NB4 (cell line): ENCODE data around the gene FTO.

Experiments used
- MYC ChIP-seq: IDR thresholded peaks from 2 replicates; pipeline ENCODE4 v1.6.1; 2011; ENCODE audit warnings: low read depth, low read length
- POLR2A ChIP-seq: IDR thresholded peaks from 2 replicates; pipeline ENCODE4 v1.6.1; 2011; ENCODE audit warnings: mild to moderate bottlenecking; ENCODE audit not compliant: insufficient read length; ENCODE audit errors: extremely low read depth
- TF ChIP-seq, protein P1 (sequence below): IDR thresholded peaks from one replicate; pipeline ENCODE4 v1.5.1; 2012; ENCODE audit warnings: low read depth, low read length

DNA sequence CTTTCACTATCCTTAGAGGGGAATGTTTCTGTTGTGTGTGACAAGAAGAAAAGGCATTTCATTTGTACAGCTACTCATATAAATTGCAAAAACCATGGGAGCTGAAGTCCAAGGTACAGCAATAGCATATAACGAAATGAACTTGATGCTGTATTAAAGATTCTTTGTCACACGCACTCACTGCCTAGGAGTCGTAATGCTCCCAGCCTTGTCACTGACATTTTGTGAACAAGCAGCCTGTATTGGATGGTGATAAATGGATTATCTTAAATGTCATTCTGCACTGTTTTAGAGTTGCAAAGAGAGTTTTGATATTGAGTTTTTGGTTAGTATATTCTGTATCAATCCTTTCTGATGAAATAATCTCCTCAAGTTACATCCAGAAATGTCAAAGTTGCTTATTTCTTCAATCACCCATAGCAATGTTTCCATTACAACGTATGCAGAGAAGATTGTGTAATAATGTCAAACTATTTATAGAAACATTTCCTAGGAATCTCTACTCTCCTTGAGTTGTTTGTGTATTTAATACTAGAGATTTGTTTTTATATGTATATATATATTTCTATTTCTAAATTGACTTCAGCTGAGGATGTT is 270.6 kb downstream of the FTO start:
- TF ChIP-seq, protein P1, sequence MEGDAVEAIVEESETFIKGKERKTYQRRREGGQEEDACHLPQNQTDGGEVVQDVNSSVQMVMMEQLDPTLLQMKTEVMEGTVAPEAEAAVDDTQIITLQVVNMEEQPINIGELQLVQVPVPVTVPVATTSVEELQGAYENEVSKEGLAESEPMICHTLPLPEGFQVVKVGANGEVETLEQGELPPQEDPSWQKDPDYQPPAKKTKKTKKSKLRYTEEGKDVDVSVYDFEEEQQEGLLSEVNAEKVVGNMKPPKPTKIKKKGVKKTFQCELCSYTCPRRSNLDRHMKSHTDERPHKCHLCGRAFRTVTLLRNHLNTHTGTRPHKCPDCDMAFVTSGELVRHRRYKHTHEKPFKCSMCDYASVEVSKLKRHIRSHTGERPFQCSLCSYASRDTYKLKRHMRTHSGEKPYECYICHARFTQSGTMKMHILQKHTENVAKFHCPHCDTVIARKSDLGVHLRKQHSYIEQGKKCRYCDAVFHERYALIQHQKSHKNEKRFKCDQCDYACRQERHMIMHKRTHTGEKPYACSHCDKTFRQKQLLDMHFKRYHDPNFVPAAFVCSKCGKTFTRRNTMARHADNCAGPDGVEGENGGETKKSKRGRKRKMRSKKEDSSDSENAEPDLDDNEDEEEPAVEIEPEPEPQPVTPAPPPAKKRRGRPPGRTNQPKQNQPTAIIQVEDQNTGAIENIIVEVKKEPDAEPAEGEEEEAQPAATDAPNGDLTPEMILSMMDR = no peak
- TF ChIP-seq POLR2A (no peak), MYC (no peak)
